GM21515 (cell line): ENCODE measurements around the gene BICD1.

Source experiments
- ATAC-seq: cut with Tn5 transposase; IDR thresholded peaks from one replicate; pipeline ENCODE4 v1.9.1; 2021; ENCODE audit not compliant: unreplicated experiment

Gene BICD1

GRCh38 chr12:32398816-32399369, 292.2 kb downstream of the BICD1 start:
- no peak for ATAC-seq

DNA sequence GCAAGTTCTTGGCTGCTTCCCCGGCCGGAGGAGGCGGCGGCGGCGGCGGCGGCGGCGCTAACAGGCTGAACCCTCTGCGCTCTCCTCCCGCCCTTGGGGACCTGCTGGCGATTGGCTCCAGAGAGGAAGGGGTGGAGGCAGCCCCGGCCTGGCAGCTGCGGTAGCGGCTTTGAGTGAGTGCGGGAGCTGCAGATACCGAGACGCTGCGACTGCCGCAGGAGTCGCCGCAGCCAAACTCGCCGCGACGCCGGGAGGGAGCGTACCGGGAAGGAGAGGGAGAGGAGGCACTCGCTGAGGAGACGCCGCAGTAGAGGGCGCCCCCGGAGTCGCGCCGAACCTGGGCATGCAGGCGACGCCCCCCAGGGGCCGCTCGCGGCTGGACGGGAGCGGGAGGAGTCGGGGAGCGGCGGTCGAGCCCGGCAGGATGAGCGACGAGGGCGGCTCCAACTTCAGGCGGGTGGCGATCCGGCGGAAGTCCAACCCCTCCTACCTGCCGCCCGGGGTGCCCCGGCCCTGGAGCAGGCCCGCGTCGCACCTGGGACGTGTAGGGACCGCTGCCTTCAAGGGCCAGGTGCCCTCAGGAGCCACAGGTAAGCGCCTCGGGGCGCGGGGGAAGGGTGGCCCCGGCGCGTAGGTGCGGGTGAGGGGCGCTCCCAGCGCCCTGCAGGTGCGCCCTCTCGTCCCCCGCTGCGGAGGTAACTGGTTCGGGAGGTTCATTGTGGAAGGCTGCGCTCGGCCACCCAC, 292.9 kb downstream of the BICD1 start, which contains the start of gene FGD4:
FGD4 (plus strand) TSS at position 189 of the 744 bp plus-strand sequence.
- ATAC-seq: peak; percentile 90

DNA sequence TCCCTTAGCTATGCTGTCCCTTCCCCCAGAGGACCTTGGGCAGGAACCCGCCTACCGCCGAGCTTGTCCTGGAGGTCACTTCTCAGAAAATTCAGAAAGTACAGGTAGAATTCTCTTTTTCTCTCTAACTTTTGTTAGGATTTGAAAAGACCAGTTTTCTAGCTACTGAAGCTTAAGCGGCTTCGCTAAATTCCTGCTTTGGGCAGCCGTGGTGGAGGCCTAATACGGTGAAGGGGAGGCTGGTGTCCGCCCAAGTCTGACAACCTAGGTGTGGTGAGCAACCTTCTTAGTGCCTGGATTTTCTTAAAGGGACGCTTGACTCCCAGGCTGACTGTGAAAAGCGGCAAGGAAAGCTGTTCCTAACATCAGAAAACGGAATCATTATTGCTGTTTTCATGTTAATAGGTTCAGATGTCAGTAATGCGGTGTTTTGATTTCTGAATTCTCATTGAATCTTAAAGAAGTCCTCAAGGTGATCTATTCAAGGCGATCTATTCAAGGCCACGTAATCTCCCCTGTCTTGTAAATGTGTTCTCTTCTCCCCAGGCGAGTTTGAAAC, 293.5 kb downstream of the BICD1 start:
- no peak for ATAC-seq

- ATAC-seq: no peak
These were observed 294.2 kb downstream of the BICD1 start for GRCh38 chr12:32400866-32401265.

DNA sequence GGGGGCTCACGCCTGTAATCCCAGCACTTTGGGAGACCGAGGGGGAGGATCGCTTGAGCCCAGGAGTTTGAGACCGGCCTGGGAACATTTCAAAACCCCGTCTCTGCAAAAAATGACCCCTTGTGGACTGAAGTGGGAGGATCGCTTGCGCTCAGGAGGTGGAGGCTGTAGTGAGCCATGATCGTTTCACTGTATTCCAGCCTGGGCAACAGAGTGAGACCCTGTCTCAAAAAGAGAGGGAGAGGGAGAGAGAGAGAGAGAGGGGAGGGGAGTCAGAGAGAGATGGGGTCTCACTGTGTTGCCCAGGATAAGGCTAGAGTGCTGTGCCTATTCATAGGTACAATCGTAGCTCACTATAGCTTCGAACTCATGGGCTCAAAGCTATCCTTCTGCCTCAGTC, 295.5 kb downstream of the BICD1 start:
- ATAC-seq: no peak

DNA sequence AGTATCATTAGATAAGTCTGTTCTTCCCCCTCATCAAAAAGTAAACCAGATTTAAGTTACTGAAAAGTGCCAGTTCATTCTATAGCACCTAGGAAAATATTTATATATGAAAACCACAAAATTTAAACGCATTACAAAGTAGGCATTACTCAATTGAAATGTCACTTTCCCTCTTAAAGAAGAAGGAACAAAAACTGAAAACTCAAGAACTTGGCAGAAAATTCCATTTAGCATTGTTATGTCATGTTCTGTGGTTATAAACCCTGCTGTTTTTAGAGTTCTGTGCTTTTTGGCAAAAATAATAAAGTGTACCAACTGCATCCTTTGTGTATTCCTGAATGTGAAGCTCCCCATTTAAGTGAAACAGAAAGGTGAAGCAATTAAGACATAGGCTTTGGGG, 296.3 kb downstream of the BICD1 start:
- no peak for ATAC-seq

GRCh38 chr12:32407795-32408194, 301.1 kb downstream of the BICD1 start:
- no peak for ATAC-seq

GRCh38 chr12:32413412-32413811, 306.8 kb downstream of the BICD1 start:
- no peak for ATAC-seq

DNA sequence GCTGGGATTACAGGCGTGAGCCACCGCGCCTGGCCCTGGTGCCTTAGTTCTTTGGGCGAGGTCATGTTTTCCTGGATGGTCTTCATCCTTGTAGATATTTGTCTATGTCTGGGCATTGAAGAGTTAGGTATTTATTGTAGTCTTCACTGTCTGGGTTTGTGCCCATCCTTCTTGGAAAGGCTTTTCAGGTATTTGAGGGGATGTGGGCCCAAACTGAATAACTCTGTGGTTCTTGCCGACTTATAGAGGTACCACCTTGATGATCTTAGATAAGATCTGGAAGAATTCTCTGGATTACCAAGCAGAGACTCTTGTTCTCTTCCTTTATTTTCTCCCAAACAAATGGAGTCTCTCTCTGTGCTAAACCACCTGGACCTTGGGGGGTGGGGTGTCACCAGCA, 311.6 kb downstream of the BICD1 start:
- no peak for ATAC-seq

DNA sequence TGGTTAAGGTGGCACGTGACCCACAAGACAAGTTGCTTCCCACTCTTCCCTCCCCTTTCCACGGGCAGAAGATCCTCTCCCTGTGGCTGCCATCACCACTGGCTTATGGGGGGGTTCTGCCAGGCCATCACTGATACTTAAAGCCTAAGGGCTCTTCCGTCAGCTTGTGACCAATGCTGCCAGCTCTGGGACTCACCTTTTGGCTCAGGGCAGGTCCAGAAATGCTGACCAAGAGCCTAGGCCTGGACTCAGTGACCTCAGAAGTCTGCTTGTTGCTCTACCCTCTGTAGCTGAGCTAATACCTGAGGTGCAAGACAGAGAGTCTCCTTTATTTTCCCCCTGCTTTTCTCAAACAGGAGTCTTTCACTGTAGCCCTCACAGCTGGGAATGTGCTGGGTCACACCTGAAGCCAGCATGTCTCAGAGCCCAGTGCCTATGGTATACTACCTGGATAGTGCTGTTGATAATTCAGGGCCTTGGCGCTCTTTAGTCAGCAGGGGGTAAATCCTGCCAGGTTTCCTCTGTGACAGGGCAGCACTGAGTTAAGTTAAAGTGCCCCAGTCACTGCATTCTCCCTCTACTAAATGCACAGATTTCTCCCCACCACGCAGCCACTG, 312.4 kb downstream of the BICD1 start:
- no peak for ATAC-seq

DNA sequence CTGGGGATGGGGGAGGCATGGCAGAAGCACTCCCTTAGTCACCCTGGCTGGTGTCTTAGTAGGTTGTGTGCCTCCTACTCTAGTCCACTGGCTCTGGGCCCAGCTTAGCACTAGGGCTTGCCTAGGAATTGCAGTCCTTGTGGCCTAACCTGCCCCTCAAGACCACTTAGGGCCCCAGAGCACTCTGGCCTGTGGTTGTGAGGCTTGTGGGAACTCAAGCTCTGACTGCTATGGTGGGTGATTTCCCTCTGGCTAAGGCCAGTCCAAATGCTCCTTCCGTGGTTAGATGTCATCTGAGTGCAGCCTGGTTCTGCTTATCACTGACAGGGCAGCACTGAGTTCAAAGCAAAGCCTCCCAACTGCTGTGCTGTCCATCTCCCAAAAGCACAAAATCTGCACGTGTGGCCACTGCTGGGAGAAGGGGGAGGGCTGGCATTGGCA, 312.9 kb downstream of the BICD1 start:
- no peak for ATAC-seq

- no peak for ATAC-seq
These were observed 313.7 kb downstream of the BICD1 start for GRCh38 chr12:32420356-32420755.

- ATAC-seq: no peak
These were observed 316.9 kb downstream of the BICD1 start for GRCh38 chr12:32423559-32423958.

DNA sequence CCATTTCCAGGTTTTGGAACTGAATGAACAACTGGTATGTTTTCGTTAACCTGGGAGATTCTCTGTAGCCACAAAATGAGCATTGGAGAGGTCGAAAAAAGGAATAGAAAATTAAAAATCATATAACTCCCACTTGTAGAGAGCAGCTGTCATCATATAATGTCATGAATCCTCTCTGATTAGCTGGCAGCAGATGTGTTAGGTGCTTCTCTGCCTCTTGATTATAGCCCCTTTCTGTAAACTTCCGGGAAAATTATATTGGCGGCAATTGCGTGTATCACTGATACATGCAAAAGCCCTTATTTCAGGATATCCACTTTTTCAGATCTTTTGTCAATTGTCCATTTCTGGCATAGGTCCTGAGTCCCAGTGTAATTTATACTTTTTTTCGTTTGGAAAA, 324.4 kb downstream of the BICD1 start:
- ATAC-seq: no peak
